ENCODE data around the gene SIT1. TPM values are rescaled to one million over a fixed set of nuclear protein-coding genes. Genes with fewer than 3 reads are reported as not detected.

The SIT1 gene
- total and polyA plus RNA-seq, 2 donors (not counting 3 experiments of a cell fraction or from before 2014, with no cell fraction given), result not detected

GRCh38 chr9:35646533-35647265 lies 4.0 kb downstream of the SIT1 start:
- H3K27ac ChIP-seq (ENCODE audit: insufficient read depth, low read depth, low read length), result peak overlapping the region; percentile 24
- no peaks in the 10 kb centered on the region for H3K9me1 ChIP-seq (replicated peaks; ENCODE audit: control insufficient read depth, extremely low read depth, insufficient read depth, low read length)
- H3K27me3 ChIP-seq (ENCODE audit: control insufficient read depth in 2 of 2, insufficient read depth in 2 of 2, low read length in 2 of 2), result peaks cover 0 to 2% of the 10 kb centered on the region in 2 experiments
- H3K36me3 ChIP-seq (ENCODE audit: control insufficient read depth in 2 of 2, extremely low read depth in 1 of 2, insufficient read depth in 2 of 2, low read length in 2 of 2), result no peaks in the 10 kb centered on the region
- no peaks in the 10 kb centered on the region for H4K20me1 ChIP-seq (replicated peaks; ENCODE audit: control insufficient read depth, extremely low read depth, insufficient read depth, low read length)
- H3K4me2 ChIP-seq (ENCODE audit: insufficient read depth, low read length), result peak overlapping the region; percentile 95
- H3K79me2 ChIP-seq (ENCODE audit: control insufficient read depth, insufficient read depth, low read length), result no peaks in the 10 kb centered on the region
- peak overlapping the region; percentile 65 for H3K9ac ChIP-seq (replicated peaks; ENCODE audit: extremely low read depth, insufficient read depth, low read length)
- CTCF ChIA-PET, result interaction anchor here (0.9 to 2.4 kb wide), 15 partner anchors 10 to 392 kb away, joined by 3 to 27 read pairs (median 4); partner anchors contain the start of genes CCDC107 and RMRP
- DNase-seq (ENCODE audit: low read depth, low spot score) (peak; percentile 91), FAIRE-seq (peak; percentile 90)
- POLR2A ChIA-PET, result no interaction called here
- peaks cover 6% of the 10 kb centered on the region for H3K4me1 ChIP-seq (ENCODE audit: control insufficient read depth, extremely low read depth, insufficient read depth, low read length)
- TF ChIP-seq POLR2A (IDR thresholded peaks at IDR 0.05; ENCODE audit: low read depth, low read length) (peak; percentile 27), POLR2AphosphoS5 (IDR thresholded peaks at IDR 0.05; ENCODE audit: insufficient read depth, low read depth, low read length) (peak; percentile 67), JUN (IDR thresholded peaks at IDR 0.05; ENCODE audit: borderline replicate concordance, insufficient read depth, insufficient read length, low read depth) (no peak), CTCF (IDR thresholded peaks at IDR 0.05; ENCODE audit: extremely low read depth in 1 of 2, insufficient read depth in 1 of 2, low read depth in 1 of 2, low read length in 2 of 2) (peak; percentile 91 to 98)
- H3K9me3 ChIP-seq (replicated peaks; ENCODE audit: control insufficient read depth, insufficient read depth, low read length), result no peaks in the 10 kb centered on the region
- peak overlapping the region; percentile 98 for H2AFZ ChIP-seq (ENCODE audit: low read depth, low read length)
- intact Hi-C loops (cut with micrococcal nuclease) (loop anchor here (1.0 to 5.0 kb wide), 3 partner anchors 50 to 236 kb away; no protein-coding TSS in a partner anchor), dilution Hi-C loops (cut with MboI; ENCODE audit: extremely low pct_ligation_motif_present, low sequenced_read_pairs) (no loop called here)
- peak overlapping the region; percentile 39 to 80 (median 47) for H3K4me3 ChIP-seq (replicated peaks in 1 of 3; ENCODE audit: insufficient read depth in 1 of 3, low read depth in 1 of 3, low read length in 3 of 3)
- BruUV-seq (replicated peaks), result TSS peak; percentile 59

All from endothelial cell of umbilical vein (primary cell).